Inferior parietal cortex (tissue), 1 donor: ENCODE data around the gene STT3A.
A peak's percentile ranks its signal among the peaks of the same experiment; 100 is the strongest.

Experiments
- DNase-seq: peaks from one replicate; pipeline ENCODE4 v3.0.0-alpha.2; 2016; ENCODE audit errors: extremely low spot score

STT3A gene

DNA sequence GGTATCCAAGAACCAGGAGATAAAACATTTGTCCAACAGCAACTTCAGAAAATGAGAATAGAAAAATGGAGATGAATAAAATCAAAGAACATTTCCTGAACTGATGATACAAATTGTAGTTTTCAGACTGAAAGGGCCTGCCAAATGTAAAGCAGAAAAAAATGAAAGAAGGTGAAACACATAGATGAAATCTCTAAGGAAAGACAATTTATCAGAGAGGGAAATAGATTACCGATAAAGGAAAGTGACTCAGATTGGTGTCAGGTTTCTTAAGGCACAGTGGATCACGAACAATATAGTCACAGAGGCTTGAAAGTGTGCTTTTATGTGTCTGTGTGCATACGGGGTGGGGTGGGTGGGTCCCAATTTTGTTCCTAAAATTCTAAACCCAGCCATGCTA lies 4.1 kb upstream of the STT3A start:
- no peak for DNase-seq

DNA sequence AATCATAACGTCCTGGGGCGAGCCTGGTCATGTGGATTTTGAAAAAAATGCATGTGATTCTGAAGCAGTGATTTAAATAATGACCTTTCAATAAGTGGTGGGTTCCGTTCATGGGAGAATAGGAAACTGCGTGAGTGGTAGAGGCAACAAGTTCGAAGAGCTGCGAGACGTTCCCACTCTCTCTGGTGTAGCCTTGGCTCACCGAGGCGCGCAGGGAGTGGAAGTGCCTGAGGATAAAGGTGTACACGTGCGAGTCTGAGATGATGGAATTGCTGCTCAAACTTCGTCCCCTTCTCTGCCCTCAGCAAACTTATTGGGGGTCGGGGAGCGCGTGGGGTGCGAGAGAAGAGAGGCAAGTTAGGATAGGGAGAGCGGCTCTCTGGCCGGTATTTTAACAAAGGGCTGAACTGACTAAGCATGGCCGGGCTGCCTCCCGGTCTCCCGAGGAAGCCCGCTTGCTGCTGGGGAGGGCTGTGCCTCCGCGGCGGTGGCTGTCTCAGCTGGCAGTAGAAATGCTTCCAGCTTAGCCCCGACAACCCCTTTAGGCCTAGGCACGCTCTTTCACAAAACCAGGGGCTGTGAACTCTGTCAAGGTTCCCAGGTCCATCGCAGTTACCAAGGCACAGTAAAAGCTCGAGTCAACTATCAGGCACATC lies 875 bp upstream of the STT3A start:
- peak; percentile 11 for DNase-seq

DNA sequence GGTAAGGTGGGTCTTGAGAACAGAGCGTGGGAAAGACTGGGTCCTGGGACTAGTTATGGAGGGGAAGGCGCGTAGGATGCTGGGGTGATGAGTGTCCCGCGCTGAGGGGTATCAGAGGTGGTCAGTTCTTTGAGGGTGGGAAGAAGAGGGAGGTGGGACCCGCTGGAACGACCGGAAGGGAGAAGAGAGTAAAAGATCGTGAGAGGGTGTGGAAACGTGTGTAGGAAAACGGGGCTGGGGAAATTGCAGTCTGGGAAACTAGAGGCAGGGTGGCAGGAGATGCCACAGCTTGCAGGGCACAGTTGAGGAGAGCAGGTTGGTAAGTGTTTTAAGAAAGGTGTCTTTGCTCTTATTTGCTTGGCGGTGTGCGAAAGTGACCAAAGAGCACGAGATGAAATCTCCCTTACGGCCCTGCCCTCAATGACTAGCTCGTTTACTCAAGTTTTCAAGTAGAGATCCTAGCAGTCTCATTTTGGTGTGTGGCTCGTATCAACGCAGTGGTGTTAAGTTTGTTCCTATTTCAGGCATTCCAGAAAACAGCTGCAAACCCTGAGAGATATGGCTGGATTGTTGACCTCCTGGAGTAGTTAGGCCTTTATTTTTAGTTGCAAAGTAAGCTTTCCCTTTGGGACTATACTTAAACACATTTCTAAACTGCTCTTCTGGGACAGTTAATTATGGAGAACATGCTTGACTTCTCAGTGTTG lies 615 bp downstream of the STT3A start:
- DNase-seq, result no peak

DNA sequence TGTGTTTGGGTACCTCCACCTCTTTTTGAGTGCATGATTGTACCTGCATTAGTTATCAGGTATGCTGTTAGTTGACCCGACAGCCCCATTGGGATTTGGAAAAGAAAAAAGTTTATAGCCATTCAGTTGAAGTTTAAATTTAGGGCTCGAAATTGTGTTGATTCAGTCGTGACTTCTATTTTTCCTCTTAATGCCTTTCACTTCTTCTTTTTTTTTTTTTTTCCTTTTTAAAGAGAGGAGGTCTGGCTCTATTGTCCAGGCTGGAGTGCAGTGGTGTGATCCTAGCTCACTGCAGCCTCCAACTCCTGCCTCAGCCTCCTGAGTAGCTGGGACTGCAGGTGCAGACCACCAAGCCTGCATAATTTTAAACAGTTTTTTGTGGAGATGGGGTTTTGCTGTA lies 2.3 kb downstream of the STT3A start:
- no peak for DNase-seq

DNA sequence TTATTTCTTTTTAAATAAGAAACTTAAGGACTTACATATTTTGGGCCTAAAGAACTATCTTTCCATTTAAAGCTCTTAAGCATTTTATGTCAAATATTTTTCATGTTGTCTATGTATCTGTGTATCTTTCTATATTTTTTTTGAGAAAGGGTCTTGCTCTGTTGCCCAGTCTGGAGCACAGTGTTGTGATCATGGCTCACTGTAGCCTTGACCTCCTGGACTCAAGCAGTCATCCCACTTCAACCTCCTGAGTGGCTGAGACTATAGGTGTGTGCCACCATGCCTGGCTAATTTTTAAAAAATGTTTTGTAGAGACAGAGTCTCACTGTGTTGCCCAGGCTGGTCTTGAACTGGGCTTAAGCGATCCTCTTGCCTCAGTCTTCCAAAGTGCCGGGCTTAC lies 8.0 kb downstream of the STT3A start:
- no peak for DNase-seq

DNA sequence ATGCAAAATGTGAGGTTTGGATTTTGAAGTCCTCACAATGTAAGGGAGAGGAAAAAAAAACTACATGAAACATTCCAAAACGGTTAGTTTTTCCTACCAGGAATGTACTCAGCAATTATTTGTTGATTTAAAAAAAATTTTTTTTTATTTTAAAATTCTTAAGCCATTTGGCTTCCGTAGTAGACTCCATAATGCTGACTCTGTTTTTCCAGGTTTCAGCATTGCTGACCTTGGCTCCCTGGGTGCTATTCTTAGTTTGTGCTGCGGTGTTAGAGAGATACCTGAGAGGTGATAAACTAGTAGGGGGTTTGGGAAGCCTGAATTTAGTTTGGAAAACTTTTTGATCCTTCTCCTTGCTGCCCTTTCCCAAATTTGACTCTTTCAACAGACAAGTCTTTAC lies 10.6 kb downstream of the STT3A start:
- no peak for DNase-seq

DNA sequence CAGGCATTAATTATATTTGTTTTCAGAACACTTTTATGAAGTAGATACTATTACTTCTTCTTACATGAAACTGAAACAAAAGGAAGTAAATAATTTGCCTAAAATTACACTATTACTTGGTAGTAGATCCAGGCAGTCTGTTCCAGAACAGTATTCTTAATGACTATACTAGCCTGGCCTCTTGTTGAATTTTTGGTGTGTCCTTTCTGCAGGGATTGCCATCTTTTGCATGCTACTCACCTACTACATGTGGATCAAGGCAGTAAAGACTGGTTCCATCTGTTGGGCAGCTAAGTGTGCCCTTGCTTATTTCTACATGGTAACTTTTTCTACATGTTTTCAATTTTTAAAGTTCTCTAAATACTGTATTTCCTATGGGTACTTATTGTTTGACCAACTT lies 12.8 kb downstream of the STT3A start:
- no peak for DNase-seq

DNA sequence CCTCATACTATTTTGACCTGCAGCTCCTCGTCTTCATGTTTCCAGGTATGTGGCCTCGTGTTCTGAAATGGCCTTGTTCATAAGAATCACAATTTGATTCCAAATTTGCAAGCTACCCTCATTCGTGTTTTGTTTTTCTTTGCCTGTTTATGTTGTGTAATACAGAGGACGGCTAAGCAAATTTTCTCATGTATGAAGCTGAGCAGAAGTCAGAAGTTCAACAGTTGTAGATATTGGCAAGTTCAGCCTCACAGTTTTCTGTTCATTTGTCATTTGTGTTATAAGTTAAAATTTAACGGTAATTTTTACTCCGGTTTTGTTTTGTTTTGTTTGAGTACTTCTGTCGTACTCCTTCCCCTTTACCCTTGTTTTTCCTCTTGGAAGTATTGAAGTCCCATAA lies 16.9 kb downstream of the STT3A start:
- DNase-seq, result no peak

DNA sequence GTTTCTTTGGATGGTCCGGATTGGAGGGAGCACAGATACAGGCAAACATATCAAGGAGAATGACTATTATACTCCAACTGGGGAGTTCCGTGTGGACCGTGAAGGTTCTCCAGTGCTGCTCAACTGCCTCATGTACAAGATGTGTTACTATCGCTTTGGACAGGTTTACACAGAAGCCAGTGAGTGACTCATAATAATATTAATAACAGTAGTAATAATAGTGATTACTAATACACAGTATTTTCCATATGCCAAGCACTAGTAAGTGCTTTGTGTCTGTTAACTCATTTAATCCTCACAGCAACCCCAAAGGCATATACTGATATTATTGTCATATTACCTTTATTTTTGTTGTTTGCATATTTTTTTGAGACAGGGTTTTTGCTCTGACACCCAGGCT lies 25.7 kb downstream of the STT3A start:
- no peak for DNase-seq

DNA sequence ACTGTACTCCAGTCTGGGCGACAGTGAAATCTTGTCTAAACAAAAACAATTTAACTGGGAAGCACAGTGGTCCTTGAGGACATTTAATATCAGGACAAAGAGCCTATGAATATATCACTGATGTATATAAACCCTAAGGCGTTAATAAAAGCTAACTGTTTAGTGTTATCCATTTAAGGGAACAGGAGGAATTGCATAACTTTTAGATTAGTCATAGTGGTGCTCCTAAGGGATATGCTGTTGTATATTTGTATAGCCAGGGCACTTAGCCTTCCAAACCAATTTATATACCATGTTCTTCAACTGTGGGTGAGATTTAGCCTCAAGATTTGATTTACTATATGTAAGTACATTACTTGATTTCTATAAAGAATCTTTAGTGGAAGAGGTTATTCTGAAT lies 29.3 kb downstream of the STT3A start:
- no peak for DNase-seq

DNA sequence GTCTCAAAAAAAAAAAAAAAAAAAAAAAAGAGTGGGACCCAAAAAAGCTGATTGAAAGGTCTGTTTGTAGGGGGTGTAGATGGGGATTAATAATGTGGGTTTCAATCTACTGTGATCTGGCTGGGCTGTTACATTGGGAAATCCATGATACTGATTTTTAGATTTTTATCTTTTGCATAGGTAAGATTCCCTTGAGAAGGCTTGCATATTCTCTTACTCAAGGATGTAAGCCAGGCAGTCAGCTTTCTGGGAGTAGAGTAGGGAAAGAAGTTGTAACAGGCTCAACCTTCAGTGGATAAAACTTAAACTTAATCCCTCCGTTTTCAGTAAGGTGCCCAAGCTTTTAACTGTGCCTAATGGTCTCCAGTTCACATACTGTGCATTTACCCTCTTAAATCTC lies 30.4 kb downstream of the STT3A start:
- DNase-seq, result no peak

DNA sequence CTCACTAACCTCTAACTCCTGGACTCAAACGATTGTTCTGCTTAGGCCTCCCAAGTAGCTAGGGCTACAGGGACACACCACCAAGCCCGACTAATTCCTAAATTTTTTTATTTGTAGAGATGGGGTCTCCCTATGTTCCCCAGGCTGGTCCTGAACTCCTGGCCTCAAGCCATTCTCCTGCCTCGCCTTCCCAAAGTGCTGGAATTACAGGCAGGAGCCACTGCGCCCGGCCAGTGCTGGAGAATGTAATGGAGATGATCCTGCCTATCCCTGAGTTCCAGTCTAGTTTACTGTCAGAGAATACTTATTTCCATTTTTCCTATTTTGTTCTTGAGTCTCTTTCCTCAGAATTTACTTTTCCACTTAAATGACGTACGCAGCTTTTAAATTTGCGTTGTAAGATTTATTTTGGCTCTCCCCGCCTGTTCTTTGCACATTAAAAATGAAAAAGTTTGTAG lies 32.1 kb downstream of the STT3A start, which contains the start of gene CHEK1:
Gene CHEK1 (plus strand): TSS at position 408 of the 458 bp plus-strand sequence. CDS start 1,606 bp downstream, outside the sequence.
- DNase-seq, result no peak

DNA sequence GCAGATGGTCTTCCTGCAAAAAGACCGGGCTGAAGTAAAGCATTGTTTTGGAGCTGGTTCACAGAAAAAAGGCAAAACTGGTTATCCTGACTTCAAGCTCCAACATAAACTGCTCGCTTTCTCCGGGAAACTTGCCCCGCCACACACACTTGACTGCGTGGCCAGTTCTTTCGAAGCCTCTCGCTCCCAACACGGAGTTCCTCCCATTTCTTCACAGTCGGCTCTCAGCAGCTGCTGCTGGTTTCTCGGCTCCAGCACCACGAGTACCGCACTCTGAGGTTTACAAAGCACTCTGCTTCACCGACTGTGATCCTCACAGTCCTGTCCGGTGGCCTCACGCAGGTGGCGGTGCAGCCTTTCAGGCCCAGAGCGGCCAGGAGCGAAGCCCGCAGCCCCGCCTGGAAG lies 32.6 kb downstream of the STT3A start:
- DNase-seq, result no peak

DNA sequence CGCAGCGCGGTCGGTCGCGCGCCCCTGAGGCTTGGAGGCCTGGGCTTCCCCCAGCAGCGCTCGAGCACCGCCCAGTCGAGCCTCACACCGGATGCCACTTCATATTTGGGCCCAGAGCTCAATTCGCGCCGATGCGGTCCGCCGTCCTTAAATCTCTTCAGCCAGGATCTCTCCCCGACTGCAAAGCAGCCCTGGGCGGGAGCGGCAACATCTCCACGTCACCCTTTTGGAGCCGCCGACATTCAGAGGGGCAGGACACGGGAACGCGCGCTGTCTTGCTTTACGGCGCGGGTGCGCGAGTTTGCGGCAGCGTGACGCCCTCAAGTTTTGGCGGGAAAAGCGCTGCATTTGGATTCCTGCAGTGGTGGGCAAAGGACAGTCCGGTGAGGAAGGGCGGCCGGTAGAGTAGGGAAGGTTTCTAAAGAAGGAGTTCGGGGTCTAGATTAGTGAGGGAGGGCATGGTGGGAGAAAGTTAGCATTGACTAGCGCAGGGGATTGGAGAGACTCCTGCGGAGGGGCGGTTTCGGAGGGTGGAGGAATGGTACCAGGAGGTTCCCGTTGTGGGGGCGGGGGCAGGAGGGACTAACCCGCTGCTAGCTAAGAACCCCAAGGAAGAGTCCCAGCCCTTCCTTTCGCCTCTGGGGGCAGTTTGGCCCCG lies 33.1 kb downstream of the STT3A start:
- peak; percentile 91 for DNase-seq

DNA sequence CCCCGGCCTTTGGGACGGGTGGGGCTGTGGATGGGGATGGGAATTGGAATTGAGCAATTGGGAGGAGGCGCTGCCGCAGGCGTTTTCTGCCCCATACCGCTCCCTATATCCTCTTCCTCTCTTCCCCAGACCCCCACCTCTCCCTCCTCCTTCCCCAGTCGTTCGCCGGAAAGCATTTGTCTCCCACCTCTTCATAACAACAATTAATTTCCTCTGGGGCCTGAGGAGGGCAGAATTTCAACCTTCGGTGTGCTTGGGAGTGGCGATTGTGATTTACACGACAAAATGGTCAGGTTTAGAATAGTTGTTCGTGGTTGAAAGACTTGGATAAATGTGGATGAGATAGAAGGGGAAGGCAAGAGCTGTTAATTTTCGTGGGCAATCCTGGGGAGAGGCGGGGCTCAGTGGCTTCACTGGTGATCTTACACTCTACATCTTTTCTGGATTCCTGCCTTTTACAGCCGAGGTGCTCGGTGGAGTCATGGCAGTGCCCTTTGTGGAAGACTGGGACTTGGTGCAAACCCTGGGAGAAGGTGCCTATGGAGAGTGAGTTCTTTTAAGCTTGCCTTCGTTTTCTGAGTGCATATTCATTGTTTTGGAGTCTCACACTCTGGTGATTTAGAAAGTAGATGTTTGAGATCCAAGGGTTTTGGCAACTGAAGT lies 33.8 kb downstream of the STT3A start:
- peak; percentile 27 for DNase-seq

DNA sequence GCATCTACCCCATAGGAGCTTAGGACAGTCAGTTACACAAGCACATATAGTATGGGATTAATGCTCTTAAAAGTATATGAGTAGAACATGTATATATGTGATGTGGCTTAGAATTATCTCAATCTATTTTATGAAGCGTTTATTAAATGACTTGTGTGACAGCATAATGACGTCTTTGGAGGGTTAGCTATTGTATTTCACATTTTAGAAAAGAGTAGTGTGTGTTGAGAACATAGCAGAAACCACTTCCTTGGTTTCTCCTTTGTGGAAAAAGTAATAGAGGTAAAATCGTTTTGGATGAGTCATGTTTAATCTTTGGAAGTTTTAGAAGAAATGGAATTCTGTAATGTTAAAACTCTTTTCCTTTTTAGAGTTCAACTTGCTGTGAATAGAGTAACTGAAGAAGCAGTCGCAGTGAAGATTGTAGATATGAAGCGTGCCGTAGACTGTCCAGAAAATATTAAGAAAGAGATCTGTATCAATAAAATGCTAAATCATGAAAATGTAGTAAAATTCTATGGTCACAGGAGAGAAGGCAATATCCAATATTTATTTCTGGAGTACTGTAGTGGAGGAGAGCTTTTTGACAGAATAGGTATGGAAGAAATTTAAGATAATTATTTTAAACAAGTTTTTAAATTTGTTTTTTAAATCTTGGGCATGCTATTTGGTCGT lies 34.7 kb downstream of the STT3A start:
- DNase-seq, result no peak

DNA sequence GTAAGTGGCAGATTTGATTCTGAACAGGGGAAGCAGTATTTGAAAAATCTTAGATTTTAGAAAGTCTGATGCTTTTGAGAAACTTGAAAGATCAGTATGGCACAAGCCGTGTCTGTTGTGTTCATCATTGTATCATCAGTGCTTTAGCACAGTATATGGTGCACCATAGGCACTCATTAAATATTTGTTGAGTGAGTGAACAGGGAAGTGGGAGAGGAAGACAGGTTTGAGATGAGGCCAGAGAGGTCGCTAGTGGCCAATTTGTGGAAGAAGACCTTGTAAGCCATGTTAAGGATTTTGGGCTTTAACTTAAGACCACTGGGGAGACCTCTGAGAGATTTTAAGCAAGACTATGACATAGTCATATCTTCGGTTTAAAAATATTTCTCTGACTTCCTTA lies 45.2 kb downstream of the STT3A start:
- DNase-seq, result no peak

DNA sequence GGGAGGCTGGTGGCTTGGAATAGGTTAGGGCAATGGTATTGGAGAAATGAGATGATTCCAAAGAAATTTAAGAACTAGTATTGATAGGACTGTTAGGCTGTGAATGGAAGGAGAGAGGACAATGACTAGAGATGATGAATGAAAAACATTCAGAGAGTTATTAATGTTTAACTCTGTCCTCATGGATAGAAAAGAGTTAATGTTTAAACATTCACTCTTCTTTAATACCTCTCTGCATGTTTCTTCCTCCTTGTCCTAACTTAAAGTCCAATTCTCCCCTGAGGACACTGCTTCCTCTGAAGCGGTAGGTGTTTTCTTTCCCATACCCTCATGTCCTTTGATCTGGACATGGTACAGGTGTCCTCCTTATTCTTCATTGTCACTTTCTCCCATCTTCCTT lies 45.7 kb downstream of the STT3A start:
- no peak for DNase-seq

DNA sequence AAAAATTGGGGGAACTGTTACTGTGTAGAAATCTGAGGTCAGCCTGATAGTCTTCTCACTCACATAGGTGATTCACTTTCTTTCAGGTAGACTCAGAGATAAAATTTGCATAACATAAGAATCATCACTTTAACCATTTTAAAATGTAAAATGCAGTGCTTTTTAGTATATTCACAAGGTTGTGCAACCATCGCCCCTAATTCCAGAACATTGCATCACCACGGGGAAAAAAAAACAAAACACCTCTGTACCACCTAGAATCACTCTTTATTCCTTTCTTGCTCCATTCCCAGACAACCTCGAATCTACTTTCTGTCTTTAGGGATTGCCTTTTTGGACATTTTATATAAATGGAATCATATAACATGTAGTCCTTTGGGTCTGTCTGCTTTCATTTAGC lies 53.2 kb downstream of the STT3A start:
- DNase-seq, result no peak

DNA sequence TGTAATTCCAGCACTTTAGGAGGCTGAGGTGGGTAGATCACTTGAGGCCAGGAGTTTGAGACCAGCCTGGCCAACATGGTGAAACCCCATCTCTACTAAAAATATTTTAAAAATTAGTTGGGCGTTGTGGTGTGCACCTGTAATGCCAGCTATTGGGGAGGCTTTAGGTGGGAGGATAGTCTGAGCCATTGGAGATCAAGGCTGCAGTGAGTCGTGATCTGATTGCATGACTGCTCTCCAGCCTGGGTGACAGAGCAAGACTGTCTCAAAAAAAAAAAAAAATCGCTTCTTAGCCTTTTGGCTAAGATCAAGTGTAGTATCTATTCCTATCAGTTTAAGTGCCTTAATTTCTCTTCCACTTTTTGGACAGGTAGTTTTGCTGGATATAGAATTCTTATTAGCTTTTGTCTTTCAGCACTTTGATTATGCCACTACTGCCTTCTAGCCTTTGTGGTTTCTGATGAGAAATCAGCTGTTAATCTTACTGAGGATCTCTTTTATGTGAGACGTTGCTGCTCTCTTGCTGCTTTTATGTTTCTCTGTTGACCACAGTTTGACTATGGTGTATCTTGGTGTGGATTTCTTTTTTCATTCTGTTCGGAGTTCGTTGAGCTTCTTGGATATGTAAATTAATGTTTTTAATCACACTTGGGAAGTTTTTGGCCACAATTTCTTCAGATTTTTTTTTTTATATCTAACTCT lies 57.0 kb downstream of the STT3A start:
- no peak for DNase-seq

DNA sequence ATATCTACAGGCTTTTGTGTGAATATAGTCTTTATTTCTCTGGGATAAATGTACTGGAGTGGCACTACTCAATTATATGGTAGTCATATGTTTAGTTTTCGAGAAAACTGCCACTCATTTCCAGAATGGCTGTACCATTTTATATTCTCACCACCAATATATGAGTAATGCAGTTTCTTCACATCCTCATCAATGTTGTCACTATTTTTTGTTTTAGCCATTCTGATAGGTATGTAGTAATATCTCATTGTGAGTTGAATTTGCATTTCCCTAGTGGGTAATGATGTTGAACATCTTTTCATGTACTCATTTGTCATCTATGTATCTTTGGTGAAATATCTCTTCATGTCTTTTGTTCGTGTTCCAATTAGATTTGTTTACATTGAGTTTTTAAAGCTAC lies 70.0 kb downstream of the STT3A start:
- DNase-seq, result no peak
